HG03060 (cell line): ENCODE measurements around the gene CDH4.

Source experiments
- ATAC-seq: cut with Tn5 transposase; IDR thresholded peaks from one replicate; pipeline ENCODE4 v1.9.1; 2021; ENCODE audit warnings: low read depth, moderate number of reproducible peaks; ENCODE audit not compliant: unreplicated experiment

Gene CDH4

GRCh38 chr20:61251529-61252393 is at the start of gene CDH4:
CDH4 (plus strand) TSS chr20:61252261.
- ATAC-seq, result no peak

DNA sequence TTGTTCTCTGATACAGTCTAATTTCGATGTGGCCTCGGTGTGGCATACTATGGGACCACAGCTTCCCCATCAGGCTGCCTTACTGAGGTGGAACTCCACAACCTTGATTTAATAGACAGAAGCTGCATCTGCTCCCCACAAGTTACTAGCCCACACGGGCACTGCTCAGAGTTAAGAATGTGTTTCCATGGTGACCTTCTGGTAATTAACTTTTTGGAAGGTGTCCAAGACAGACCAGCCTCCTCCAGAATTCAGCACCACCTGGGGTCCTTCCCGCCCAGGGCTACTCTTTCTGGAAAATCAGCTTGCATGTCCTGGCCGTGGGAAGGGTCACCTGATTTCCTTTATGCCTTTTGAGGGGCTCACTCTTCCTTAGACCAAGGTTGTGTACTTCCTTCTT is 48.7 kb upstream of the CDH4 start:
- ATAC-seq, result no peak

DNA sequence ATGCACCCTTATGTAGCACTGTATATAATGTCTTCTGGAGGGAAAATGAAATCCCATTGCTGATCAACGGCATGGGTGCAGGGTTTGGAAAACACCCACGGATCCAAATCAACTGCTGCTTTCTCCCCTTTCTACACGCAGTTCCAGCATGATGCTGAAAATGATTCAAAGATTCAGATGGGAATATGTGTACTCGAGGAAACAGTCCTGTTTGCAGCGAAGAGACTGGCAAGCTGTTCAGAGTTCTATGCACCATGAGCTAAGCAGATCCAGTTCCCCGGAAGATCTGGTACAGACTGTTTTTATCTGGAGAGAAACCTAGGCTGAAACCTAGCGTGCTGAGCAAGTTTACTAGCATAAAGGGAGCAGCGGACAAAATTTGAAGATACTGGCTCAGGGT is 47.9 kb upstream of the CDH4 start:
- ATAC-seq, result no peak

- ATAC-seq, result no peak
Measured at GRCh38 chr20:61205769-61206168, 46.3 kb upstream of the CDH4 start.

DNA sequence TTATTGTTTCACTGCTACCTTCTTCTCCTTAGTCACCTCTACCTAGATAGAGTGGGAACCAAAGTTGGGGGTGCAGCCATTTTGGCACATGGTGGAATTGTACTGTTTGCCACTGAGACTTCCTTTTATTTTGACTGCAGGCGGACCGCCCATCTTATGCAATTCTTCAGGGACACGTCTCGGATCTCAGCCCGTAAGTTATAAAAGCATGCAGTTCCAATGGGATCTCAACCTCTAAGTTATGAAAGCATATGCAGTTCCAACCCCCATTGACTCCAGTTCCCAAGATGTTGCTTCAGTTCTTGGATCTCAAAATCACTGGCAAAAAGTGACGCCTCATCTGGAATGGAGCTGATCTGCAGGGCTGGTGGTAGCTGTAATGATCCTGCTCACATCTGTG is 41.2 kb upstream of the CDH4 start:
- no peak for ATAC-seq

- ATAC-seq, result no peak
Measured at GRCh38 chr20:61217848-61218247, 34.2 kb upstream of the CDH4 start.

- ATAC-seq, result no peak
Measured at GRCh38 chr20:61219021-61219431, 33.0 kb upstream of the CDH4 start.

- ATAC-seq, result no peak
Measured at GRCh38 chr20:61220131-61220530, 31.9 kb upstream of the CDH4 start.

- ATAC-seq, result no peak
Measured at GRCh38 chr20:61220626-61221325, 31.3 kb upstream of the CDH4 start.

DNA sequence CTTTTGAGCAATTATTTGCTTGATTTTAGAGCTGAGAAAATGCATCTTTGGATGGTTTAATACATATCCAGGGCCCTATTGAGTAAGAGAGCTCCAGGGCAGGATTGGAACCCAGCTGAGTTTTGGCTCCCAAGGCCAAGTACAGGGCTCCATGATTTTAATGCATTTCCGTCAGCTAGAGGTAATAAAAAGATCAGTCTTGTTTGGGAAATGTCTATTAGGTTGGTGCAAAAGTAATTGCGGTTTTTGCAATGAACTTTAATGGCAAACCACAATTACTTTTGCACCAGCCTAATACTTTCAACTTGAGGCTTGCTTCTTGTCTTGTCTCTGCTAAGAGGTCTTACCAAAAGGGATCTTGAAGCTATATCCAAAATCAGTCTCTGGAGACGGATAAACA is 29.4 kb upstream of the CDH4 start:
- ATAC-seq, result no peak

GRCh38 chr20:61223121-61223520 is 28.9 kb upstream of the CDH4 start:
- ATAC-seq, result no peak

DNA sequence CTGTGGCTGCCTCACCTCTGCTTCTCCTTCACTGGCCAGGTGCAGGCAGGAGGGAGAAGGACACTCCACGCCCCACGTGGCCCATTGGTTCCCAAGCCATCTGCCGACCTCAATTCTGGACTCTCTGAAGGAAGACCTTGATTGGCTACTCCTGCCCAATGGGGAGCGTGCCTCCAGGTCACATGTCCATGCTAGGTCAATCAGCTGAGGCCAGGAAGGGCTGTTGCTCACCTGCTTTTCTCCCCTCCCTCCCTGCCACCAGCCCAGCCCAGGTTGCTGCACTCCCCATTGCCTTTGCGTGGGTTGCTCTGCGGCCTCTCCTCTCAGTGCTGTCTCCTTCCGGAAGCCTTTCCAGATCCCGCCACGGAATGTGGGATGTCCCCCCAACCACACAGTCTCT is 21.9 kb upstream of the CDH4 start:
- ATAC-seq, result no peak

- no peak for ATAC-seq
Measured at GRCh38 chr20:61233590-61233989, 18.5 kb upstream of the CDH4 start.

DNA sequence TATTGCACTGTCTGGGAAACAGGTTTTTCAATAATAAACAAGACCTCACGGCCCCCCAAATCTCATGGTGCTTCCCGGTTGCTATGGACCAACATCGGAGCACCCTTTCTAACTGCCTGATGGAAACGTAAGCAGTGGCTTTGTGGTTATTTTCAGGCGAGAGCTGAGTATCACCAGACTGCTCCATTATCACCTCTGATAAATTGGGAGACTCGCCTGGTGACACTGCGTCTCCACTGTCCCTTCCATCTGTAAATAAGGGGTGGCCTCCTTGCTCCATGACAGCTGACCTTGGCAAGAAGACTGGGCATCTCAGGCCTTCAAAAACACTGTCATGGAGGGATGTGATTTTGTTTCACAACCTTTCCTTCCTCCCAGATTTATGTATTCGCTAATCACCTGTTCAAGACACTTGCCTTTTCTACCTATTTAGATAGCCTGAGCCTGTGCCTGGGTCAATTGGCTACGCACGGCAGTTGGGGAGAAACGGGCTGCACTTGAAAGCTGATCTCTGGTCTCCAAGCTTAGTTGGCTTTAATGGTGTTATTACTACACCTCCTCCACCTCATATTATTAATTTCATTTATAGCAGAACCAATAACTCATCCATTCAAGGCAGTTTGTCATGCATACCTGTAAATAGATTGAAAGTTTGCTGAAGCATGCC is 17.7 kb upstream of the CDH4 start:
- no peak for ATAC-seq

DNA sequence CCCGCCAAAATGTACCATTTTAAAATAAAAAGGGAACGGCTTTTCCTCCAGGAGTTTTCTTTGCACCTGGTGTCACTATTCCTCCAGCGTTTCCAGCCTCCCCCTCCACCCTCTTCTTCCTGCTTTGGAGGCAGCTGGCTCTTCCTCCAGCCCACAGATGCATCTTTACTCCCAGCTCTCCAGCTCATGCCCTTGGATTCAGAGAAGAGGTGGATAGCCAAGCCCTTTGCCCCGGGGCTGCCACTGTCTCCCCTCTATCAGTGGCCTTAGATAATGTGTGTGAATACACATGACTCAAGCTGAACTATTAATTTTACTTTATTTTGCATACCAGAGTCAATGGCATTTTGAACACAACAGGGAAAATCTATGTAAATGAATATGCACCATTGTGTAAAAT is 15.3 kb upstream of the CDH4 start:
- ATAC-seq, result no peak

DNA sequence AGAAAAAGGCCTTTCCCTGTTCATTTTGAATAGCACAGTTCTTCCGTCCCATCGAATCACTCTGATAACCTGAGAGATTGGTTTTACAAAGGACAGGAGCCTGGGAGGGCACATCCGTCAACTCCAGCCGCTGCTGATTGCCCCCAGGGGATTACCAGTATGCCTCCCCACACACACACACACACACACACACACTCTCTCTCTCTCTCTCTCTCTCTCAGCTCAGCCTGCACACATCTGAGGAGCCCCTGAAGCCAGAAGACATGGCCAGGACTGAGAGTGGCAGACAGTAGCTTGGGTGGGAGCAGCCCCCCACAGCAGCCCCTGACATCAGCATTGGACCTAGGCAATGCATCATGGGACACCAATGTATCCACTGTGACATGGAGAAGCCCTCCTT is 13.2 kb upstream of the CDH4 start:
- no peak for ATAC-seq

DNA sequence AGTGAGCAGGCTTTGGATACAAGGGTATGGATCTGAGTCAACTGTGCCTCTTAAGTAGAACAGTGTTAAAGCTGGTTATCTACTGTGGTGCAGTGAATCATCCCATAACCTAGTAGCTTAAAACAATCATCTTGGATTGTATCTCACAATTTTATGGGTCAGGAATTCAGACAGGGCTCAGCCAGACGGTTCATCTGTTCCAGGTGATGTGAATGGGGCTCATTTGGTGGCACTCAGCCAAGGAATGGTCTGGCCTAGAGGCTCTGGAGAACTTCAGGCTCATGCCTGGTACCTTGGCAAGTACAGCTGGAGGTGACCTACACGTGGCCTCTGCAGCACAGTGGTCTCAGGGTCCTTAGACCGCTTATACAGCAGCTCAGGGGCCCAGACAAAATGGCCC is 11.2 kb upstream of the CDH4 start:
- ATAC-seq, result no peak

- ATAC-seq, result no peak
Measured at GRCh38 chr20:61244213-61244612, 7.8 kb upstream of the CDH4 start.

DNA sequence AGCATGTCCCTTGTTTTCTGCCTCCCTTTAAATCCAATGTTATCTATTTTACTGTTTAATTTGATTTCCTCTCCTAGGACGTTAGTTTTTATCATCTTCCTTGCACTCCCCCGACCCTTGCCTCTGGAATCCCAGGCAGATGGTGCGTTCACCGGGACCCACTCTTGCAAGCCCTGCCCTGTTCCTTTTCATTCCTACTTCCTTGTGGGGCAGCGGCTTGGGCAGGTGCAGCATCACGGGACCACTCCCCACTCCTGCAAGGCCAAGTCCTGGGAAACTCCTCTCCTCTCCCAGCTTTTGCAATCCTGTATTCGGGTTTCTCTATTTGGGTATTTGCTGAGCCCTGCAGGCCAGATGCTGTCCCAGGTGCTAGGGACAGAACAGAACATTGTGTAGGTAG is 5.8 kb upstream of the CDH4 start:
- no peak for ATAC-seq

GRCh38 chr20:61249626-61250025 is 2.4 kb upstream of the CDH4 start:
- ATAC-seq, result no peak

DNA sequence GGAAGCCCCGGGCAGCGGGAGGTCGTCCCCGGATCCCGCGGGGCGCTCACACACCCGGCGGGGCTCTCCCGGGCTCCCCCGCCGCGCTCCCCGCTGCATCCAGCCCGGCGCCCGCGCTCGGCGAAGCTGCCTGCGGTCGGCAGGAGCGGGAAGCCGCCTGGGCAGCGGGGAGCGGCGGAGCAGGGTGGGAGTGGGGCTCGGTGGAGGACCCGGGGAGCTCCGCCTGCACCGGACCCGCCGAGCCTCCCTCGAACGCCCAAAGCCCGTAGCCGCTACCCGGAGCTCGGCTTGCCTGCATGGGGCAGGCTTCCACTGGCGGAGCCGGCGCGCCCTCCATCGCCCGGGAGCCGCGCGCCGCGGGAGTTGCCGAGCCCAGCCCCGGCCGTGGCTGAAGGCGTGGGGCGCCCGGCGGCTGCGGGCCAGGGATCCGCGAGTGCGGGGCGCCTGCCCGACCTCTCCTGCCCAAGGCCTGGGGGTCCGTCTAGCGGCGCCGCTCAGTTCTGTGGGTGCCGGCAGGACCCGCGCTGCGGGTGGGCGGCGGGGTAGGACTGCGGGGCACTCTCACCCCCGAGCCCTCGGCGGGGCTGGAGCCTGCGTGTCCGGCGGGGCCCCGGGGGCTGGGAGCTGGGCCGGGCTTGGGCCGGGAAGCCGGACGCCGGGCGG is 671 bp downstream of the CDH4 start:
- no peak for ATAC-seq
